GM23338 (cell line): ENCODE measurements around the gene FAM50A. TPM values are rescaled to one million over a fixed set of nuclear protein-coding genes. Genes with fewer than 3 reads are reported as not detected.

Experiments used
- ATAC-seq: fragments of 200-7000 bp; cut with Tn5 transposase; 3 replicates; pipeline ENCODE4 v1.9.1; 2020
- DNase-seq: peaks from one replicate; pipeline ENCODE4 v3.0.0-alpha.2; 2015; ENCODE audit warnings: low spot score
- H2AFZ ChIP-seq: fragments of 200-600 bp; sonication (generic); 2 replicates; pipeline ENCODE4 v1.8.0; 2016; ENCODE audit warnings: antibody characterized with exemption, mild to moderate bottlenecking, moderate library complexity
- H3F3A ChIP-seq: fragments of 200-600 bp; sonication (generic); replicated peaks from 2 replicates; pipeline ENCODE4 v1.8.0; 2017; ENCODE audit warnings: antibody characterized with exemption, mixed run types, low read depth
- H3K27ac ChIP-seq: fragments of 200-600 bp; sonication (generic); 2 replicates; pipeline ENCODE4 v1.6.1; 2016; ENCODE audit warnings: low read depth
- H3K27me3 ChIP-seq: fragments of 200-600 bp; sonication (generic); 2 replicates; pipeline ENCODE4 v1.8.0; 2016; ENCODE audit warnings: mild to moderate bottlenecking, mixed run types, moderate library complexity; ENCODE audit not compliant: insufficient read depth
- H3K36me3 ChIP-seq: fragments of 200-600 bp; sonication (generic); 2 replicates; pipeline ENCODE4 v1.8.0; 2016; ENCODE audit warnings: mild to moderate bottlenecking; ENCODE audit not compliant: insufficient read depth
- H3K4me1 ChIP-seq: fragments of 200-600 bp; sonication (generic); 2 replicates; pipeline ENCODE4 v1.8.0; 2016; ENCODE audit warnings: mild to moderate bottlenecking, moderate library complexity; ENCODE audit not compliant: insufficient read depth
- H3K4me2 ChIP-seq: fragments of 200-600 bp; sonication (generic); 2 replicates; pipeline ENCODE4 v1.7.1; 2017; ENCODE audit warnings: mixed run types
- H3K4me3 ChIP-seq: fragments of 200-600 bp; sonication (generic); 2 replicates; pipeline ENCODE4 v1.6.1; 2016; ENCODE audit warnings: mixed run types
- H3K79me2 ChIP-seq: fragments of 200-600 bp; sonication (generic); replicated peaks from 2 replicates; pipeline ENCODE4 v1.8.0; 2017; ENCODE audit warnings: mild to moderate bottlenecking; ENCODE audit not compliant: insufficient read depth
- H3K9me2 ChIP-seq: fragments of 200-600 bp; sonication (generic); 2 replicates; pipeline ENCODE4 v1.8.0; 2017; ENCODE audit not compliant: insufficient read depth
- H4K20me1 ChIP-seq: fragments of 200-600 bp; sonication (generic); replicated peaks from 2 replicates; pipeline ENCODE4 v1.8.0; 2017; ENCODE audit warnings: mild to moderate bottlenecking; ENCODE audit not compliant: insufficient read depth
- H3K27ac Mint-ChIP-seq: 2 replicates; pipeline ENCODE4 v1.8.0; 2020; ENCODE audit warnings: inconsistent platforms, mild to moderate bottlenecking, moderate library complexity, mixed read lengths
- H3K27me3 Mint-ChIP-seq: 3 replicates; pipeline ENCODE4 v1.8.0; 2022; ENCODE audit warnings: low read depth, mild to moderate bottlenecking, moderate library complexity, mixed read lengths, inconsistent platforms; ENCODE audit not compliant: insufficient read depth, poor library complexity
- H3K36me3 Mint-ChIP-seq: 3 replicates; pipeline ENCODE4 v1.8.0; 2021; ENCODE audit warnings: low read depth, mild to moderate bottlenecking, inconsistent platforms, moderate library complexity, mixed read lengths
- H3K4me1 Mint-ChIP-seq: 3 replicates; pipeline ENCODE4 v1.8.0; 2020; ENCODE audit warnings: mild to moderate bottlenecking, inconsistent platforms, mixed read lengths
- H3K4me3 Mint-ChIP-seq: 3 replicates; pipeline ENCODE4 v1.8.0; 2021; ENCODE audit warnings: moderate library complexity, mild to moderate bottlenecking, inconsistent platforms, mixed read lengths
- H3K9me3 Mint-ChIP-seq: 3 replicates; pipeline ENCODE4 v1.8.0; 2020; ENCODE audit warnings: moderate library complexity, mild to moderate bottlenecking, inconsistent platforms, mixed read lengths
- NANOG ChIP-seq: IDR thresholded peaks from 2 replicates; pipeline ENCODE4 v1.6.1; 2016; ENCODE audit warnings: antibody characterized with exemption, borderline replicate concordance
- POLR2AphosphoS5 ChIP-seq: IDR thresholded peaks from 2 replicates; pipeline ENCODE4 v1.6.1; 2016; ENCODE audit warnings: antibody characterized with exemption, low read depth
- ZNF114 ChIP-seq: fragments of 250-450 bp; sonication (Bioruptor Pico); IDR thresholded peaks from 2 replicates; pipeline ENCODE4 v1.5.0; 2020; ENCODE audit warnings: mild to moderate bottlenecking, moderate library complexity
- polyA plus RNA-seq: library from polyadenylated mRNA; unstranded; fragments of >200 nt; fragmentation: Nextera tagmentation; extraction: Ambion mirVana; gene quantifications from 2 replicates; pipeline ENCODE4 v1.2.1, GENCODE V29; 2016
- total RNA-seq: library from RNA; depleted of rRNA; stranded (reverse); fragments of >200 nt; shearing (Covaris generic); gene quantifications from 2 replicates; pipeline ENCODE4 v1.2.3, GENCODE V29; 2014
- TF ChIP-seq, protein P1 (sequence below): IDR thresholded peaks from one replicate; pipeline ENCODE4 v1.6.1; 2018; ENCODE audit warnings: antibody characterized with exemption; ENCODE audit not compliant: unreplicated experiment
- TF ChIP-seq, protein P2 (sequence below): fragments of 250-450 bp; sonication (Bioruptor Pico); IDR thresholded peaks from 2 replicates; pipeline ENCODE4 v1.5.0; 2020; ENCODE audit warnings: mild to moderate bottlenecking, moderate library complexity

FAM50A gene
- total and polyA plus RNA-seq, 2 experiments from 2014 or later = 23.9 to 77.6 TPM

- TF ChIP-seq ZNF114 = no peak
- TF ChIP-seq, protein P1, sequence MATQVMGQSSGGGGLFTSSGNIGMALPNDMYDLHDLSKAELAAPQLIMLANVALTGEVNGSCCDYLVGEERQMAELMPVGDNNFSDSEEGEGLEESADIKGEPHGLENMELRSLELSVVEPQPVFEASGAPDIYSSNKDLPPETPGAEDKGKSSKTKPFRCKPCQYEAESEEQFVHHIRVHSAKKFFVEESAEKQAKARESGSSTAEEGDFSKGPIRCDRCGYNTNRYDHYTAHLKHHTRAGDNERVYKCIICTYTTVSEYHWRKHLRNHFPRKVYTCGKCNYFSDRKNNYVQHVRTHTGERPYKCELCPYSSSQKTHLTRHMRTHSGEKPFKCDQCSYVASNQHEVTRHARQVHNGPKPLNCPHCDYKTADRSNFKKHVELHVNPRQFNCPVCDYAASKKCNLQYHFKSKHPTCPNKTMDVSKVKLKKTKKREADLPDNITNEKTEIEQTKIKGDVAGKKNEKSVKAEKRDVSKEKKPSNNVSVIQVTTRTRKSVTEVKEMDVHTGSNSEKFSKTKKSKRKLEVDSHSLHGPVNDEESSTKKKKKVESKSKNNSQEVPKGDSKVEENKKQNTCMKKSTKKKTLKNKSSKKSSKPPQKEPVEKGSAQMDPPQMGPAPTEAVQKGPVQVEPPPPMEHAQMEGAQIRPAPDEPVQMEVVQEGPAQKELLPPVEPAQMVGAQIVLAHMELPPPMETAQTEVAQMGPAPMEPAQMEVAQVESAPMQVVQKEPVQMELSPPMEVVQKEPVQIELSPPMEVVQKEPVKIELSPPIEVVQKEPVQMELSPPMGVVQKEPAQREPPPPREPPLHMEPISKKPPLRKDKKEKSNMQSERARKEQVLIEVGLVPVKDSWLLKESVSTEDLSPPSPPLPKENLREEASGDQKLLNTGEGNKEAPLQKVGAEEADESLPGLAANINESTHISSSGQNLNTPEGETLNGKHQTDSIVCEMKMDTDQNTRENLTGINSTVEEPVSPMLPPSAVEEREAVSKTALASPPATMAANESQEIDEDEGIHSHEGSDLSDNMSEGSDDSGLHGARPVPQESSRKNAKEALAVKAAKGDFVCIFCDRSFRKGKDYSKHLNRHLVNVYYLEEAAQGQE = no peak
Measured at GRCh38 chrX:154452823-154453222, 8.9 kb downstream of the FAM50A start (continued).

- no peak overlapping the region for H3K27ac ChIP-seq
Measured at GRCh38 chrX:154457491-154458115, 13.7 kb downstream of the FAM50A start.

More at GRCh38 chrX:154457491-154458115, 13.7 kb downstream of the FAM50A start:
- Histone ChIP-seq H3K4me1 (no peaks in the 10 kb centered on the region), H3K4me2 (peak overlapping the region; percentile 43), H3K9me2 (no peaks in the 10 kb centered on the region), H4K20me1 (no peaks in the 10 kb centered on the region), H3F3A (no peaks in the 10 kb centered on the region), H3K36me3 (no peaks in the 10 kb centered on the region), H3K79me2 (no peaks in the 10 kb centered on the region), H2AFZ (no peak overlapping the region), H3K4me3 (peak overlapping the region; percentile 34), H3K27me3 (no peaks in the 10 kb centered on the region; the same call in 1 of the 2 replicates)
- H3K9me3 Mint-ChIP-seq = no peaks in the 10 kb centered on the region
- ATAC-seq = peak; percentile 63
- peak; percentile 80 for DNase-seq
- no peak for TF ChIP-seq NANOG
- TF ChIP-seq, protein P2, sequence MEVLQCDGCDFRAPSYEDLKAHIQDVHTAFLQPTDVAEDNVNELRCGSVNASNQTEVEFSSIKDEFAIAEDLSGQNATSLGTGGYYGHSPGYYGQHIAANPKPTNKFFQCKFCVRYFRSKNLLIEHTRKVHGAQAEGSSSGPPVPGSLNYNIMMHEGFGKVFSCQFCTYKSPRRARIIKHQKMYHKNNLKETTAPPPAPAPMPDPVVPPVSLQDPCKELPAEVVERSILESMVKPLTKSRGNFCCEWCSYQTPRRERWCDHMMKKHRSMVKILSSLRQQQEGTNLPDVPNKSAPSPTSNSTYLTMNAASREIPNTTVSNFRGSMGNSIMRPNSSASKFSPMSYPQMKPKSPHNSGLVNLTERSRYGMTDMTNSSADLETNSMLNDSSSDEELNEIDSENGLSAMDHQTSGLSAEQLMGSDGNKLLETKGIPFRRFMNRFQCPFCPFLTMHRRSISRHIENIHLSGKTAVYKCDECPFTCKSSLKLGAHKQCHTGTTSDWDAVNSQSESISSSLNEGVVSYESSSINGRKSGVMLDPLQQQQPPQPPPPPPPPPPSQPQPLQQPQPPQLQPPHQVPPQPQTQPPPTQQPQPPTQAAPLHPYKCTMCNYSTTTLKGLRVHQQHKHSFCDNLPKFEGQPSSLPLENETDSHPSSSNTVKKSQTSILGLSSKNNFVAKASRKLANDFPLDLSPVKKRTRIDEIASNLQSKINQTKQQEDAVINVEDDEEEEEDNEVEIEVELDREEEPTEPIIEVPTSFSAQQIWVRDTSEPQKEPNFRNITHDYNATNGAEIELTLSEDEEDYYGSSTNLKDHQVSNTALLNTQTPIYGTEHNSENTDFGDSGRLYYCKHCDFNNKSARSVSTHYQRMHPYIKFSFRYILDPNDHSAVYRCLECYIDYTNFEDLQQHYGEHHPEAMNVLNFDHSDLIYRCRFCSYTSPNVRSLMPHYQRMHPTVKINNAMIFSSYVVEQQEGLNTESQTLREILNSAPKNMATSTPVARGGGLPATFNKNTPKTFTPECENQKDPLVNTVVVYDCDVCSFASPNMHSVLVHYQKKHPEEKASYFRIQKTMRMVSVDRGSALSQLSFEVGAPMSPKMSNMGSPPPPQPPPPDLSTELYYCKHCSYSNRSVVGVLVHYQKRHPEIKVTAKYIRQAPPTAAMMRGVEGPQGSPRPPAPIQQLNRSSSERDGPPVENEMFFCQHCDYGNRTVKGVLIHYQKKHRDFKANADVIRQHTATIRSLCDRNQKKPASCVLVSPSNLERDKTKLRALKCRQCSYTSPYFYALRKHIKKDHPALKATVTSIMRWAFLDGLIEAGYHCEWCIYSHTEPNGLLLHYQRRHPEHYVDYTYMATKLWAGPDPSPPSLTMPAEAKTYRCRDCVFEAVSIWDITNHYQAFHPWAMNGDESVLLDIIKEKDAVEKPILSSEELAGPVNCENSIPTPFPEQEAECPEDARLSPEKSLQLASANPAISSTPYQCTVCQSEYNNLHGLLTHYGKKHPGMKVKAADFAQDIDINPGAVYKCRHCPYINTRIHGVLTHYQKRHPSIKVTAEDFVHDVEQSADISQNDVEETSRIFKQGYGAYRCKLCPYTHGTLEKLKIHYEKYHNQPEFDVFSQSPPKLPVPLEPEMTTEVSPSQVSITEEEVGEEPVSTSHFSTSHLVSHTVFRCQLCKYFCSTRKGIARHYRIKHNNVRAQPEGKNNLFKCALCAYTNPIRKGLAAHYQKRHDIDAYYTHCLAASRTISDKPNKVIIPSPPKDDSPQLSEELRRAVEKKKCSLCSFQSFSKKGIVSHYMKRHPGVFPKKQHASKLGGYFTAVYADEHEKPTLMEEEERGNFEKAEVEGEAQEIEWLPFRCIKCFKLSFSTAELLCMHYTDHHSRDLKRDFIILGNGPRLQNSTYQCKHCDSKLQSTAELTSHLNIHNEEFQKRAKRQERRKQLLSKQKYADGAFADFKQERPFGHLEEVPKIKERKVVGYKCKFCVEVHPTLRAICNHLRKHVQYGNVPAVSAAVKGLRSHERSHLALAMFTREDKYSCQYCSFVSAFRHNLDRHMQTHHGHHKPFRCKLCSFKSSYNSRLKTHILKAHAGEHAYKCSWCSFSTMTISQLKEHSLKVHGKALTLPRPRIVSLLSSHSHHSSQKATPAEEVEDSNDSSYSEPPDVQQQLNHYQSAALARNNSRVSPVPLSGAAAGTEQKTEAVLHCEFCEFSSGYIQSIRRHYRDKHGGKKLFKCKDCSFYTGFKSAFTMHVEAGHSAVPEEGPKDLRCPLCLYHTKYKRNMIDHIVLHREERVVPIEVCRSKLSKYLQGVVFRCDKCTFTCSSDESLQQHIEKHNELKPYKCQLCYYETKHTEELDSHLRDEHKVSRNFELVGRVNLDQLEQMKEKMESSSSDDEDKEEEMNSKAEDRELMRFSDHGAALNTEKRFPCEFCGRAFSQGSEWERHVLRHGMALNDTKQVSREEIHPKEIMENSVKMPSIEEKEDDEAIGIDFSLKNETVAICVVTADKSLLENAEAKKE (CRISPR knock-in tag) = no peak
- TF ChIP-seq POLR2AphosphoS5 = no peak
- H3K27ac Mint-ChIP-seq = no peak overlapping the region; the same call in 1 of the 2 replicates
- peaks cover 6% of the 10 kb centered on the region for H3K27me3 Mint-ChIP-seq
- peak overlapping the region; percentile 82 for H3K4me3 Mint-ChIP-seq
- no peaks in the 10 kb centered on the region; the same call in 2 of the 3 replicates for H3K4me1 Mint-ChIP-seq
- H3K36me3 Mint-ChIP-seq = peaks cover 8% of the 10 kb centered on the region; the same call in 2 of the 3 replicates
